Uterus (tissue), 2 donors: ENCODE results near the gene USP32.

ENCODE experiments used
- POLR2A ChIP-seq, 2 donors: fragments of 450-650 bp; IDR thresholded peaks; one replicate each; pipeline ENCODE4 v1.6.1; 2016; ENCODE audit warnings: antibody characterized with exemption in 2 of 2, mild to moderate bottlenecking in 1 of 2, moderate library complexity in 1 of 2
- TF ChIP-seq, protein P1 (sequence below), 4 experiments: fragments of 200-600 bp in 2 of 4; fragments of 450-650 bp in 2 of 4; sonication (generic) in 2 of 4; IDR thresholded peaks; one replicate each; pipeline ENCODE4 v1.5.1; 2016 to 2019; ENCODE audit warnings: antibody characterized with exemption in 4 of 4, mild to moderate bottlenecking in 2 of 4, moderate library complexity in 1 of 4

DNA sequence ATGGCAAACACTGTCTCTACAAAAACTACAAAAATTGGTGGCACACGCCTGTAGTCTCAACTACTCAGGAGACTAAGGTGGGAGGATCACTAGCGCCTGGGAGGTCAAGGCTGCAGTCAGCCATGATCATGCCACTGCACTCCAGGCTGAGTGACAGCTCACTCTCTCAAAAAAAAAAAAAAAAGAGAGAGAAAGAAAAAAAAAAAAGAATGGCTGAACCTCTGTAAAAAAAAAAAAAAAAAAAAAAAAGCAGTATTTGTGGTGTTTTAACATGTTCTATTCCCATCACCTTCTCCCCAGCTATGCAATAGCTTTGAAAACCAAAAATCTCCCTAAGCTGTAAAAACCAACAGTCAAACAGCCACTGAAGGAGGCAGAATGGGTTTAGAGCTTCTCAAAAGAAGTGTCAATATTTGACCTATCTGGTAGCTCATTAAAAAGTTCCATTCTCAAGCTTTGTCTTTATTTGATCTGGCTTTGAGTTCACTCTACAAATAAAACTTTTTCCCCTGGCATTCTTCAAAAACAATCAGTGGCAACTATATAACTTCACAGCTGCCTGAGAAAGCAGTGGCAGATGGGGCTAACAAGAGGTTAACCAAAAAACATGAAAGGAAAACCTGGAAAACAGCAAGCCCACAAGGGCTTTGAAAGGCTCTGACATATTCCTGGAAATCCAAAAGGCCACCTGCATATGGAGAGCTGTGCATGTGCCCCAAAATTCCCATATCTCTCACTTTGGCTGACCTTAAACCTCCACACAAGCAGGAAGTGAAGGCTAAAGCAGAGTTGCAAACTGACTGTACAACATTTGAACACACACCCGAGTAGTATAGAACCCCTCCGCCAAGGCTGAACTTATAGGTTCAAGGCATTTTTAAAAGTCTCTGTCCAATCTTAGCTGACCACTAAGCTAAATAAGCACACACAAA lies 36.0 kb downstream of the USP32 start:
- TF ChIP-seq, protein P1, sequence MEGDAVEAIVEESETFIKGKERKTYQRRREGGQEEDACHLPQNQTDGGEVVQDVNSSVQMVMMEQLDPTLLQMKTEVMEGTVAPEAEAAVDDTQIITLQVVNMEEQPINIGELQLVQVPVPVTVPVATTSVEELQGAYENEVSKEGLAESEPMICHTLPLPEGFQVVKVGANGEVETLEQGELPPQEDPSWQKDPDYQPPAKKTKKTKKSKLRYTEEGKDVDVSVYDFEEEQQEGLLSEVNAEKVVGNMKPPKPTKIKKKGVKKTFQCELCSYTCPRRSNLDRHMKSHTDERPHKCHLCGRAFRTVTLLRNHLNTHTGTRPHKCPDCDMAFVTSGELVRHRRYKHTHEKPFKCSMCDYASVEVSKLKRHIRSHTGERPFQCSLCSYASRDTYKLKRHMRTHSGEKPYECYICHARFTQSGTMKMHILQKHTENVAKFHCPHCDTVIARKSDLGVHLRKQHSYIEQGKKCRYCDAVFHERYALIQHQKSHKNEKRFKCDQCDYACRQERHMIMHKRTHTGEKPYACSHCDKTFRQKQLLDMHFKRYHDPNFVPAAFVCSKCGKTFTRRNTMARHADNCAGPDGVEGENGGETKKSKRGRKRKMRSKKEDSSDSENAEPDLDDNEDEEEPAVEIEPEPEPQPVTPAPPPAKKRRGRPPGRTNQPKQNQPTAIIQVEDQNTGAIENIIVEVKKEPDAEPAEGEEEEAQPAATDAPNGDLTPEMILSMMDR (IDR thresholded peaks at IDR 0.05), result no peak
- no peak for TF ChIP-seq POLR2A (IDR thresholded peaks at IDR 0.05)
